ENCODE measurements around the gene SARS2.
"Not testable (repeated sequence)": the region's sequence is repeated elsewhere in the genome, so short reads cannot be mapped to it uniquely, and the experiment has no call there.

Gene SARS2

GRCh38 chr19:38946229-38947010 lies 15.9 kb upstream of the SARS2 start:
- no peak for DNase-seq (ENCODE audit: low read depth)

DNA sequence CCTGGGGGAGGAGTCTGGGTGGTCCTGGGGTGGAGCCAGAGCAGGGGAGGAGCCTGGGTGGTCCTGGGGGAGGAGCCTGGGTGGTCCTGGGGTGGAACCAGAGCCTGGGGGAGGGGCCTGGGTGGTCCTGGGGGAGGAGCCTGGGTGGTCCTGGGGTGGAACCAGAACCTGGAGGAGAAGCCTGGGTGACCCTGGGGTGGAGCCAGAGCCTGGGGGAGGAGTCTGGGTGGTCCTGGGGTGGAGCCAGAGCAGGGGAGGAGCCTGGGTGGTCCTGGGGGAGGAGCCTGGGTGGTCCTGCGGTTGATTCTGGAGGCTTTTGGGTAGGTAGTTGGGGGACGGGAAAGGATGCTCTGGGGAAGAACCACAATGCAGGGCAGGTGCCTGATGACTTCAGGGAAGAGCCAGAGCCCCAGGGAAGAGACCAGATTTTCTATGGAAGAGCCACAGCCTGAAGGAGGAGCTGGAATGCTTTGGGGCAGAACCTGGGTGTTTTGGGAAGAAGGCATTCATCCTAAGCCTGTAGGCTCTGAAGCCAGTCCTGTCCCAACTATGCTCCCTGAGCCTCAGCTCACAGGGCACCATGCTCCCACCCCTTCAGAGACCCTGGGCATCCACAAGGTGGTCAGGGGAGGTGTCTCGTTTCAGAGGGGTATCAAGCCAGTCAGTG lies 15.1 kb upstream of the SARS2 start:
- no peak for DNase-seq (ENCODE audit: low read depth)

GRCh38 chr19:38944981-38945506 lies 14.5 kb upstream of the SARS2 start:
- DNase-seq (ENCODE audit: low read depth) = no peak

DNA sequence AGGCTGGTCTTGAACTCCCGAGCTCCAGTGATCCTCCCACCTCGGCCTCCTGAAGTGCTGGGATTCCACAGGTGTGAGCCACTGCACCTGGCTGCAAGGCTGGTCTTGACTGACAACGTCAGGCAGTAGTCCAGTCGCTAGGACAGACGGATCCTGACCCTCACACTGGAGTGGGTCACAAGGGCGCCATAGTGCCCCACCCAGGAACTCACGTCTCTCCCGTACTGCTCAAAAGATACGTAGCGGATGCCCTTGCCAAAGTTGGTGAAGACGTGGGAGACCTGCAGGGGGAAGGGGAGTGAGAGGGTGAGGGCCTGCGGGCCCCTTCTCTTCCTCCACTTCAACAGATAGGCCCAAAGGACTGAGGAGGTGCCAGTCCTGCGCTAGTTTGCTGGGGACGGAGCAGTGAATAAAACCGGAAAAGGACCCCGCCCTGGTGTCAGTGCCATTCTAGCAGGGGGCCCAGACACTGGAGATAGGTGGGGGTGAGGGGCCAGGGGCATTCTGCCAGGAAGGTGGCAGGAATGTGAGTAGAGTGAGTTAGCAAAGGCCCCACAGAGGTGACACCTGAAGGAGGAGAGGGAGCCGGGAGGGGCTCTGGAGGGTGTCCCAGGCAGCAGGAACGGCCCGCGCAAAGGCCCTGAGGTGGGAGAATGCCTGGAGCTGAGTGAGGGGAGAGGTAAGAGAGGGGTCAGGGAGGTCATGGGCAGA lies 12.1 kb upstream of the SARS2 start:
- no peak for DNase-seq (ENCODE audit: low read depth)

DNA sequence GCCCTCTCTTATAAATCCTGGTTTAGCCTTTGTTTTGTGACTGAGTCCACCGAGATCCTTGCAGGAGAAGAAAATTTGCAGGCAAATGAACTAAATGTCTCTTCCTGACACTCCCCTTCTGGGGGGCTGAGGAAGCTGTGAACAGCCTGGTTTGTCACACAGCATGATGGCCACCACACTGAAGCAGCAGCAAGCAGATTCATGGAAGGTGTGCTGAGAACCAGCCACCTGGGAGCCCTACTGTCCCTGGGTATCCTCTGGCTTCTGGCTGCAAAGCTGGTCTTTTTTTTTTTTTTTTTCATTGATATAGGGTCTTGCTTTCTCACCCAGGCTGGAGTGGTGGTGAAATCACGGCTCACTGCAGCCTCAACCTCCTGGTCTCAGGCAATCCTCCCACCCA lies 11.4 kb upstream of the SARS2 start:
- no peak for DNase-seq (ENCODE audit: low read depth)

- DNase-seq (ENCODE audit: low read depth) = not testable (repeated sequence)
These were observed 10.9 kb upstream of the SARS2 start for GRCh38 chr19:38941466-38941865.

DNA sequence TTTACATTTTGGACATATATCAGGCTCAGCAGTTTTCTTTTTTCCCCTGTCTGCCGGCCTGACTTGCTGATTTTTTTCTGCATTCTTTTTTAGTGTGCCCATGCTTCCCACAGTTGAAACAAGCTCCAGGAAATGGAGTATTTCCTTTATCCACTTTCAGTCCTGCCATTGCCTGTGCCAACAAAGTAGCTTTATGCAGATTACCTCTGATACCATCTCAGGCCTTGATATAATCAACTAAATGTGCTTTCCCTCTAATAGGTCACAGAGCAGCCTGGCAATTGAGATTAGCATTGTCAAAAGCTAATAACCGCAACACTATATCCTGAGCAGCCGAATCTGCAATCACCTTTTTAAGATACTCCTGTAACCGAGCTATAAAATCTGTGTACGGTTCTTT lies 9.4 kb upstream of the SARS2 start:
- no peak for DNase-seq (ENCODE audit: low read depth)

DNA sequence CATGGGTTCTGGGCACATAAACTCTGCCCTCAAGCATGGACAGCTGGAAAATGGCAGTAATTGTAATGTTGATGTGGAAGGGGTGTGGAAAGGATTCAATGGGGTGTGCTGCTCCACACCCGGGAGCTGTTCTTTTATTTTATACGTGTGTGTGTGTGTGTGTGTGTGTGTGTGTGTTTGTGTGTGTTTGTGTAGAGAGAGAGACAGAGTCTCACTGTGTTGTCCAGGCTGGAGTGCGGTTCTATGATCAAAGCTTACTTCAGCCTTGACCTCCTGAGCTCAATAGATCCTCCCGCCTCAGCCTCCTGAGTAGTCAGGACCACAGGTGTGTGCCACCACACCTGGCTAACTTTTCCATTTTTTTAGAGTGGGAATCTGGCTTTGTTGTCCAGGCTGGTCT lies 3.0 kb upstream of the SARS2 start:
- no peak for DNase-seq (ENCODE audit: low read depth)

- peak; percentile 13 for DNase-seq (ENCODE audit: low read depth)
These were observed 2.0 kb upstream of the SARS2 start for GRCh38 chr19:38932425-38933179.

- no peak for DNase-seq (ENCODE audit: low read depth)
These were observed 894 bp upstream of the SARS2 start for GRCh38 chr19:38931521-38931793.

DNA sequence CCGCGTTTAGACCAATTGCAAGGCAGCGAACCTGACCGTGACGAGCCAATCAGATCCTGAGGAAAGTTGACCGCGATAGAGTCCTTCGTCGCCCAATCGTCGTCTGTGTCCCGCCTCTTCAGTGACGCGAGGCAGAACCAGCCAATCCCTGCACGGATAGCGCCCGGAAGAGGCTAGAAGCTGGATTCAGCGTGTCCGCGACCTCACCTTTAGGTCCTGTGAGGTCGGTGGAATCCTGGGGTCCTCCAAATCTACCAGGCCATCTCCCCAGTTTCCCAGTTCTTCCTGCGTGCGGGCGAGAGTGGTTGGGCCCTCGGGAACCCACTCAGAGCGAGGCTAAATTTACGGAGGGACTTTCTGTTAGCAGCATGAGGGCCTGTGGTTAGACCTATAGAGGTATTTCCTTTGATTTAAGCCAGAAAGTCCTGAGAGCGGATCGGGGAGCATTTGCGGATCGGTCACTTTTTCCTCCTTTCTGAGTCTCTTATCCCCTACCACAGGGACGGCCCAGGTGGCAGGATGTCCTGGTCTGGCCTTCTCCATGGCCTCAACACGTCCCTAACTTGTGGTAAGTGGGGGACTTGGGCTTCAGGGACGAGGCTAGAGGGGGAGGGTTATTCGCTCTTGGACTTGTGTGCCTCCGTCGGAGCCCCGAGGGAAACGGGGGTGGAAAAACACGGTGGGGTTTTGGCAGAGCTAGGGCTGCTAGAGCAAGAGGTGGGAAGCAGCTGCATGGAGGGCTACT lies 385 bp upstream of the SARS2 start, which contains the start of gene MRPS12:
Gene MRPS12, plus strand, starts transcription at position 169 of the 745 bp plus-strand sequence. Its CDS starts 351 bp downstream, at position 520.
- peak; percentile 96 for DNase-seq (ENCODE audit: low read depth)

DNA sequence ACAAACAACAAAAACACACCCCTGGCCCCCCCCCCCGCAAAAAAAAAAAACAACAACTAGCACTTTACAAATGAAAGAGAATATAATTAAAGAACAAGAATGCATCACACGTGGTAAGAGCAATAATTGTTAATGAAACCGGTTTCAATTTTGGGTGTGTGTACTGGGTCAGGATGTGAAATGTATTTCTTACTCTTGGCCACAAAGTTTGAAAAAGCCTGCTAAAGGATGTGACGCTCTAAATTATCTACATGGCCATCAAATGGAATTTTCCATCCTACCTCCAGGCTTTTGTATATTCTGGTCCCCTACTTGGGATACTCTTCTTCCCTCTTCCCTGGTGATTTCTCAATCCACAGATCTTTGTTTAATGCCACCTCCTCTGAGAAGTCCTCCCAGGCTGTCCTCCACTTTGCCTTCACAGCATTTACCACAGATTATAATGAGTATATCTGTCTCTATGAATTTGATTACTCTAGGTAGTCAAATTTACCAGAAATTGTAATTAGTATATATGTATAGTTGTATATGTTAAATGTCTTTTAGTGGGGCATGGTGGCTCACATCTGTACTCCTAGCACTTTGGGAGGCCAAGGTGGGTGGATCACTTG lies 2.1 kb downstream of the SARS2 start:
- DNase-seq (ENCODE audit: low read depth) = no peak

DNA sequence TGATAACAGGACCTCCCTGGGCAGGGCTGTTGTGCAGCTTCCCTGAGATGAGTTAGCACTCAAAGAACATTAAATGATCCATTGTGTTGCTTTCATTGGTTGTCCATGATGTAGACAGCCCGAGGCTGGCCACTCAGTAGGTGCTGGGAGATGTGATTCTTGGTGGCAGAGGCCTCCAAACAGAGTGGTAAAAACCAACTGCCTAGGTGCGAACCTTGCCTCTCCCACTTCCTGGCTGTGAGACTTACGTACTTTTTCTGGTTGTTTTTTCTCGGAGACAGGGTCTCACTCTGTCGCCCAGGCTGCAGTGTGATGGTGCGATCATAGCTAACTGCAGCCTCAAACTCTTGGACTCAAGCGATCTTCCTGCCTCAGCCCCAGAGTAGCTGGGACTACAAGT lies 6.2 kb downstream of the SARS2 start:
- no peak for DNase-seq (ENCODE audit: low read depth)

- DNase-seq (ENCODE audit: low read depth) = no peak
These were observed 8.1 kb downstream of the SARS2 start for GRCh38 chr19:38922482-38922881.

DNA sequence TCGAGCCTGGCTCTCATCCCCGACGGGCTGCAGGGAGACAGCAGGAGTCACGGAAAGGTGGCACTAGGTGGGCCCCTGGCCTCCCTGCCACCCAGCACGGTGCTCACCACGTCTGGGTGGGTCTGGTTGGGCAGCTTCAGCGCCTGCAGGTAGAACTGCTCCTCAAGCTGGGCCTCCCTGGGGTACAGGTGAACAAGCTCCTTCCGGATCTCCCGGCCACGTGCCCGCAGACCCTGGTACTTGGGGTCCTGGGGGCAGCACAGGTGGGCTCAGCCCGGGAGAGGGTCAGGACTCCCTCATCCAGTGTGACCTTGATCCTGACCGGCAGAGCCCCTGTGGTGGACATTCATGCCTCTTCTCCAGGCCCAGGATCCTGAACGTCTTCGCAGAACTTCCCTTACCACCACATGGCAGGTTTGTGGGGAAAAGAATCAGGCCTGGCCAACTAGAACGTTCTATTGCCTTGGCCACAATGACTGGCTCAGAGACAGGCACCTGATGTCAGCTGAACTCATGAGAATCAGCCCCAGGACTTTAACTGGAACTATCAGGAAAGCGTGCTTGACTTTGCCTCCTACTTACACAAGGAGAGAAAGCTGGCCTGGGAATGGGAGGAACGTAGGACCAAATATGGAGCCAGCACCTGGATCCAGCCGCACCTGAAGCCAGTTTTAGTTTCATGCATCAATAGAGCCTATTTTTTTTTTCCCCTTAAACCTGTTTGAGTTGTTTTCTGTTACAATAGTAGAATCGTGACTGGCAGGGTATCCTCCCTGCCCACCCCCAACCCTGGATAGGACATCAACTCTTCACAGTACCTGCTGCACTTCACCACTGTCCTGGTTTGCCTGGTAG lies 8.9 kb downstream of the SARS2 start:
- no peak for DNase-seq (ENCODE audit: low read depth)

DNA sequence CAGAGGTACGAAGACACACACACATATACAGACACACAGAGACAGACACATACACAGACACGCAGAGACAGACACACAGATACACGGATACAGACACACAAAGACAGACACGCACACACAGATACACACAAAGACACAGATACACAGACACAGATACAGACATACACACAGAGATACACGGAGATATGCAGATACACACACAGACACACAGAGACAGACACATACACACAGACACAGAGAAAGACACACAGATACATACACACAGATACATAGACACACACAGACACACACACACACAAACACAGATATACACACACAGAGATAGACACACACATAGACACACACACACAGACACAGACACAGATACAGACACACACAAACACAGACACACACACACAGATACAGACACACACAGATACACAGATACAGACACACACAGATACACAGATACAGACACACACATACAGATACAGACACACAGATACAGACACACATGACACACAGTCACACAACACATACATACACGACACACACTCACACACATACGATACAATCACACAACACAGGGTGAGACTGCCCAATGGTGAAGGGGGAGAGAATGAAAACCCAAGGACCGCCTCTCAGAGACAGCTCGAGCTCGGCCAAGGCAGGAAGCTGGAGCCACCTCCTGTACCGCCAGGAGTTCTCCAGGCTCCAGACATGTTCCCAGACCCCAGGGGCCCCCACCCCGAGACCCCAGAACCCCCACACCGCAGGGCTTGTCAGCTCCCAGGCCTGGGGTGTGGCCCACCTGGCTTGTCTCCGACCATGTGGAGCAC lies 9.8 kb downstream of the SARS2 start:
- no peak for DNase-seq (ENCODE audit: low read depth)

- no peak for DNase-seq (ENCODE audit: low read depth)
These were observed 10.5 kb downstream of the SARS2 start for GRCh38 chr19:38919837-38920601.

GRCh38 chr19:38918526-38918925 lies 12.0 kb downstream of the SARS2 start:
- no peak for DNase-seq (ENCODE audit: low read depth)
